Thoracic aorta (tissue), 2 donors: ENCODE data around the gene PNMA8B. TPM values are rescaled to one million over a fixed set of nuclear protein-coding genes. Genes with fewer than 3 reads are reported as not detected.
A peak's percentile ranks its signal among the peaks of the same experiment; 100 is the strongest.

ENCODE experiments used
- ATAC-seq: fragments of 150-250 bp; one replicate; pipeline ENCODE4 v1.8.0; 2017; ENCODE audit warnings: low read depth; ENCODE audit not compliant: insufficient number of reproducible peaks, low FRiP score
- DNase-seq: peaks from one replicate; pipeline ENCODE4 v3.0.0-alpha.2; 2020; ENCODE audit warnings: low spot score
- H3K27ac ChIP-seq, 2 donors: fragments of 200-600 bp; sonication (generic); 1 replicate in 1 of 2; 2 replicates in 1 of 2; pipeline ENCODE4 v1.5.1; 2016; ENCODE audit warnings: mild to moderate bottlenecking in 2 of 2, moderate library complexity in 2 of 2
- H3K27me3 ChIP-seq: fragments of 200-600 bp; sonication (generic); replicated peaks from 2 replicates; pipeline ENCODE4 v1.6.0; 2016; ENCODE audit warnings: mild to moderate bottlenecking; ENCODE audit not compliant: insufficient read depth
- H3K36me3 ChIP-seq: fragments of 200-600 bp; sonication (generic); one replicate; pipeline ENCODE4 v1.5.1; 2016
- H3K4me1 ChIP-seq, 2 donors: fragments of 200-600 bp; sonication (generic); 1 replicate in 1 of 2; 2 replicates in 1 of 2; pipeline versions ENCODE4 v1.5.1 to v1.6.0; 2016; ENCODE audit warnings: low read depth in 2 of 2, mild to moderate bottlenecking in 1 of 2; ENCODE audit not compliant: control insufficient read depth in 1 of 2
- H3K4me3 ChIP-seq: fragments of 200-600 bp; sonication (generic); 2 replicates; pipeline ENCODE4 v1.5.1; 2016; ENCODE audit warnings: mild to moderate bottlenecking
- H3K9me3 ChIP-seq: fragments of 200-600 bp; sonication (generic); 2 replicates; pipeline ENCODE4 v1.5.1; 2016
- total RNA-seq, 2 donors: library from RNA; depleted of rRNA; stranded (reverse); fragments of >200 nt; gene quantifications; one replicate each; pipeline versions ENCODE4 v1.1.0 to v1.2.3, GENCODE V29; 2016
- TF ChIP-seq, protein P1 (sequence below): fragments of 200-600 bp; sonication (generic); IDR thresholded peaks from one replicate; pipeline ENCODE4 v1.5.1; 2019; ENCODE audit warnings: antibody characterized with exemption

PNMA8B gene
- total RNA-seq, 2 donors from 2014 or later: 4.4 to 4.9 TPM

DNA sequence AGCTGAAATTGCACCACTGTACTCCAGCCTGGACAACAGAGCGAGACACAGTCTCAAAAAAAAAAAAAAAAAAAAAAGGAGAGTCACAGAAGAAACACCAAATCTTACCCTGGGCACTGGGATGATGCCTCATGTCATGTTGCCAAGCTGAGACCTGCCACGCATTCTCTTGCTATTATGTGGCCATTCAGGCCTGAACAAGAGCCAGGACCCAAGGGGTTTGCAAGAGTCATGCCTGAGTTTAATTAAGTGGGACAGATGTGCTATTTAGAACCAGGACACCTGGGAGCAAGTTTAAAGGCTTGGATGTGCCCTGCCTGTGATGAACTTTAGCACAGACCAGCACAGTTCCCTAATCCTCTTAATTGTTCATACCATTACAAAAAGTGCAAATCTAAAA, 34.1 kb downstream of the PNMA8B start:
- ATAC-seq (no peak), DNase-seq (no peak)
- Histone ChIP-seq H3K9me3 (no peaks in the 10 kb centered on the region), H3K4me3 (no peak overlapping the region), H3K27me3 (no peaks in the 10 kb centered on the region), H3K4me1 (peaks cover 0 to 12% of the 10 kb centered on the region in 2 donors), H3K36me3 (no peaks in the 10 kb centered on the region), H3K27ac (no peak overlapping the region)
- TF ChIP-seq, protein P1, sequence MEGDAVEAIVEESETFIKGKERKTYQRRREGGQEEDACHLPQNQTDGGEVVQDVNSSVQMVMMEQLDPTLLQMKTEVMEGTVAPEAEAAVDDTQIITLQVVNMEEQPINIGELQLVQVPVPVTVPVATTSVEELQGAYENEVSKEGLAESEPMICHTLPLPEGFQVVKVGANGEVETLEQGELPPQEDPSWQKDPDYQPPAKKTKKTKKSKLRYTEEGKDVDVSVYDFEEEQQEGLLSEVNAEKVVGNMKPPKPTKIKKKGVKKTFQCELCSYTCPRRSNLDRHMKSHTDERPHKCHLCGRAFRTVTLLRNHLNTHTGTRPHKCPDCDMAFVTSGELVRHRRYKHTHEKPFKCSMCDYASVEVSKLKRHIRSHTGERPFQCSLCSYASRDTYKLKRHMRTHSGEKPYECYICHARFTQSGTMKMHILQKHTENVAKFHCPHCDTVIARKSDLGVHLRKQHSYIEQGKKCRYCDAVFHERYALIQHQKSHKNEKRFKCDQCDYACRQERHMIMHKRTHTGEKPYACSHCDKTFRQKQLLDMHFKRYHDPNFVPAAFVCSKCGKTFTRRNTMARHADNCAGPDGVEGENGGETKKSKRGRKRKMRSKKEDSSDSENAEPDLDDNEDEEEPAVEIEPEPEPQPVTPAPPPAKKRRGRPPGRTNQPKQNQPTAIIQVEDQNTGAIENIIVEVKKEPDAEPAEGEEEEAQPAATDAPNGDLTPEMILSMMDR: no peak

DNA sequence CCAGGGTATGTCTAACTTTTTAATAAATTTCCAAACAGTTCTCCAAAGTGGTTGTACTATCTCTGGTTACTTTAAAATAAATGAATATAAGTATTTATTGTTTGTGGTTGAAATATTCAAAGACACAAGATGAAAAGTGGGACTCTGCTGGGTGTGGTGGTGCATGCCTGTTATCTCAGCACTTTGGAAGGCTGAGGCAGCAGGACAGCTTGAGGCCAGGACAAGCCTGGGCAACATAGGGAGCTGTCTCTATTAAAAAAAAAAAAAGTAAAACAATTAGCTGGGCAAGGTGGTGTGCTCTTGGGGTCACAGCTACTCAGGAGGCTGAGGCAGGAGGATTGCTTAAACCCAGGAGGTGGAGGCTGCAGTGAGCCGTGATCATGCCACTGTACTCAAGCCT, 34.7 kb downstream of the PNMA8B start:
- no peak for ATAC-seq
- H3K4me3 ChIP-seq: no peak overlapping the region
- no peaks in the 10 kb centered on the region for H3K36me3 ChIP-seq
- DNase-seq: no peak
- no peak overlapping the region for H3K27ac ChIP-seq
- H3K27me3 ChIP-seq: no peaks in the 10 kb centered on the region
- TF ChIP-seq, protein P1: no peak
- peaks cover 0 to 14% of the 10 kb centered on the region in 2 donors for H3K4me1 ChIP-seq
- no peaks in the 10 kb centered on the region for H3K9me3 ChIP-seq

DNA sequence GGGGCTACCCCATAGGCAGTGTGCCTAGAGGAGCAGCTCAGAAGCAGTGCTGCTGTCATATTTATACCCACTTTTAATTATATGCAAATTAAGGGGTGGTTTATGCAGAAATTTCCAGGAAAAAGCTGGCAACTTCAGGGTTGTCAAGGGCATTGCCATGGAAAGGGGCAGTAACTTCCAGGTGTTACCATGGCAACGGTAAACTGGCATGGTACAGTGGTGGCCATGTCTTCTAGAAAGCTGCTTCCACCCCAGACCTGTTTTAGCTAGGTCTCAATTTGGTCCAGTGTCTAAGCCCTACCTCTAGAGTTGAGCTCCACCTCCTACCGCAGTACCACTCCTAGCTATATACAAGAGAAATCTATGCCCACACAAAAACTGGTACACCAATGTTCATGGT, 35.6 kb downstream of the PNMA8B start:
- Histone ChIP-seq H3K4me3 (no peak overlapping the region), H3K27ac (no peak overlapping the region), H3K27me3 (no peaks in the 10 kb centered on the region), H3K9me3 (no peaks in the 10 kb centered on the region), H3K4me1 (peaks cover 0 to 14% of the 10 kb centered on the region in 2 donors), H3K36me3 (no peaks in the 10 kb centered on the region)
- no peak for DNase-seq
- no peak for ATAC-seq
- TF ChIP-seq, protein P1: no peak

DNA sequence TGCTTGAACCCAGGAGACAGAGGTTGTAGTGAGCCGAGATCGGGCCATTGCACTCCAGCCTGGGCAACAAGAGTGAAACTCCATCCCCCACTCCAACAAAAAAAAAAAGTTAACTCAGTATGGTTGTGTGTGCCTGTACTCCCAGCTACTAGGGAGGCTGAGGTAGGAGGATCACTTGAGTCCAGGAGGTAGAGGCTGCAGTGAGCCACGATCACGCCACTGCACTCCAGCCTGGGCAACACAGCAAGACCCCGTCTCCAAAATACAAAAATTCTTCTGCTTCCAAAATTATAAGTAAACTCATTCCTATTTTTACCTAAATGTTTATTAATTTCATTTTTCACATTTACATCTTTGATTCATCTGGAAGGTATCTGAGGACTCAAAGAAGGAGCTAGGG, 38.7 kb downstream of the PNMA8B start:
- DNase-seq (no peak), ATAC-seq (no peak)
- TF ChIP-seq, protein P1: no peak
- peaks cover 0 to 28% of the 10 kb centered on the region in 2 donors for H3K4me1 ChIP-seq
- H3K36me3 ChIP-seq: no peaks in the 10 kb centered on the region
- peak overlapping the region; percentile 43 to 66 for H3K27ac ChIP-seq
- H3K4me3 ChIP-seq: no peak overlapping the region
- no peaks in the 10 kb centered on the region for H3K27me3 ChIP-seq
- no peaks in the 10 kb centered on the region for H3K9me3 ChIP-seq

DNA sequence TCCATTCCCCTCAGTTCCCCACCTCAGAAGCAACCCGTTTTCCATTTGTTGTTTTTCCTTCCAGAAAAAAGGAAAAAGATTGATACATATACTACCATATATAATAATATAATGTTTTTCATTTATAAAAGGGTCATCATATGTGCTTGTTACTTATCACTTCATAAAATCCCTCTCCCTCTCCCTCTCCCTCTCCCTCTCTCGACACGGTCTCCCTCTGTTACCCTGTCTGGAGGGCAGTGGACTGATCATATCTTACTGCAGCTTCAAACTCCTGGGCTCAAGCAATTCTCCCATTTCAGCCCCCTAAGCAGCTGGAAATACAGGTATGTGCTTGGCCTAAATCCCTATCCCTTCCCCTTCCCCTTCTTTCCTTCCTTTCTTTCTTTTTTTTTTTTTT, 41.4 kb downstream of the PNMA8B start:
- Histone ChIP-seq H3K27ac (peak overlapping the region; percentile 2 to 34), H3K9me3 (no peaks in the 10 kb centered on the region), H3K4me3 (no peak overlapping the region), H3K27me3 (no peaks in the 10 kb centered on the region), H3K36me3 (no peaks in the 10 kb centered on the region), H3K4me1 (peaks cover 8 to 52% of the 10 kb centered on the region in 2 donors)
- TF ChIP-seq, protein P1: no peak
- DNase-seq (no peak), ATAC-seq (no peak)
